ENCODE measurements around the gene GLO1. TPM values are rescaled to one million over a fixed set of nuclear protein-coding genes. Genes with fewer than 3 reads are reported as not detected.
A peak's percentile ranks its signal among the peaks of the same experiment; 100 is the strongest.

The GLO1 gene
- total and polyA plus RNA-seq, 5 donors = 87.0 to 109 (median 88.4) TPM

DNA sequence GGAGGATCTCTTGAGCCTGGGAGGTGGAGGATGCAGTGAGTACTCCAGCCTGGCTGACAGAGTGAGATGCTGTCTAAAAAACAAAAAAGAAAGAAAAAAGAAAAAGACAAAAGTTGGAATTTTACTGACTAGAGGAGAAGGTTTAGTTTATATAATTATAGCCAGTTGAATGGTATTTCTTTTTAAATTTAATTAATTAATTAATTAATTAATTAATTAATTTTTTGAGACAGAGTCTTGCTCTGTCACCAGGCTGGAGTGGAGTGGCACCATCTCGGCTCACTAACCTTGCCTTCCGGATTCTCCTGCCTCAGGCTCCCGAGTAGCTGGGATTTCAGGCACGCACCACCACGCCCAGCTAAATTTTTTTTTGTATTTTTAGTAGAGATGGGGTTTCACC, 20.8 kb upstream of the GLO1 start:
- no peak for ATAC-seq
- WGBS = 96% methylated on average over 5 of the region's 5 CpGs
- intact Hi-C loops (cut with DNase I) = no loop called here
- peaks cover 3% of the 10 kb centered on the region for H3K27me3 ChIP-seq (ENCODE audit: control insufficient read depth, insufficient read depth)
- H3K9me3 ChIP-seq (ENCODE audit: control insufficient read depth, low read length) = no peaks in the 10 kb centered on the region
- H3K27ac ChIP-seq (ENCODE audit: low read length) = no peak overlapping the region
- DNase-seq = no peak
- H3K4me3 ChIP-seq (ENCODE audit: low read length) = no peak overlapping the region
- no peaks in the 10 kb centered on the region for H3K4me1 ChIP-seq (ENCODE audit: control insufficient read depth, insufficient read depth, low read length)

DNA sequence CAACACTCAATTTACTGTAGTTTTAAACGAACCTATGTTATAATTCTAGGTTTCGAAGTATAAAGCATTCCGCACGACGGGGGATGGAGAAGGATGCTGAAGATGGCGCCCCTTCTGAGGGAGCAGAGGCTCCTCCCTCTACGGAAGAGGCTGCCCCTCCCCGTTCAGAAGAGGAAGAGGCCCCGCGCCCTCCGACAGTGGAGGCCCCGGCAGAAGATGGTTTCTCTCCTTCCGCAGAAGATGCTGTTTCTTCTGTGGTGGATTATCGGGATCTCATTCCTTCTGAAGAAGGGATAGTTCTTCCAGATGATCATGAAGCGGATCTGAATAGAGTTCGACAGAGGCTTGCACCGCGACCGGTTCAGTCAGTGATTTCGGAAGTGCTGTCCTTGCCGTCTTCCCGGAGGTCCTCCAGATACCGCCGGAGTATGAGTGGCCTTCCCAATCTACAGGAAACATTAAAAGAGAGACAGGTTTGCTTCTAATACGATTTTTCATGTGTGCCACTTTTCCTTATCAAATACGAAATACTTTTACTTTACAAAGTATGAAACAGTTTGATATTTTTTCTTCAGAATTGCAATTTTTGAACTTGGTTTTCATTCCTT, 19.9 kb upstream of the GLO1 start:
- intact Hi-C loops (cut with DNase I) = no loop called here
- H3K27ac ChIP-seq (ENCODE audit: low read length) = no peak overlapping the region
- no peak overlapping the region for H3K4me3 ChIP-seq (ENCODE audit: low read length)
- DNase-seq (no peak), ATAC-seq (no peak)
- H3K4me1 ChIP-seq (ENCODE audit: control insufficient read depth, insufficient read depth, low read length) = no peaks in the 10 kb centered on the region
- 91% methylated on average over 26 of the region's 26 CpGs for WGBS
- no peaks in the 10 kb centered on the region for H3K9me3 ChIP-seq (ENCODE audit: control insufficient read depth, low read length)
- peaks cover 3% of the 10 kb centered on the region for H3K27me3 ChIP-seq (ENCODE audit: control insufficient read depth, insufficient read depth)

DNA sequence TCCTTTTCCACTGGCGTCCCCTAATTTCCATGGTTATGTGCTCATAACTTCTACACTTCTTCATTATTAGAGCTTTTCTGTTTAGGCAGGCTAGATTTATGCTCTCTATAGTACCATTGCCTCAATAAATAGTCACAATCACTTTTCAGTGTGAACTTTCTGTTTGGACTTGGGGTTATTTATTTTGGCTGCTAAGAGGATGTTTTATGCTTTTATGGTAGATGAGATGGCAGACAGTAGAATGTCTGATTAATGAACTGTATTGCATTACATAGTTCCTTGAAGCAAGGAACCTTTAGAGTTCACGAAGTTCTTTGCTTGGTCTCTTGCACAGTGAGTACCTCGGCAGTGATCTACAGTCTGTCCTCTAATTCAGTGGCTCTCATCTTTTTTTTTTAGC, 19.1 kb upstream of the GLO1 start:
- ATAC-seq (no peak), DNase-seq (no peak)

DNA sequence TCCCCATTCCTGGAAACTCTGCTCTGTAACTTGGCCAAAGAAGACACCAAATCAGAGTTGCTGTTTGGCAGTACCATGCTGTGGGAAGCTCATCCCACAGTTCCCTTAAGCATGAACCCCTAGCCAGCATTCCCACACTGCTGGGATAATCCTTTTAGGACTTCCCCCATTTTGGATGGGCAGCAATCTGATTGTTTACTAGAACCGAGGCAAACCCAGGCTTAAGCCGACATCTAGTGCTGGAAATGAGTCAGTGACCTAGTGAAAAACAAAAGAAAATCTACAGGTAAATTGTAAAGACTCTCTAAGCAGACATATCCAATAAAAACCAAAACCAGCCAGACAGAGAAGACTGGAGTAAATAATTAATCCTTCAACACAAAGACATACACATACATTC, 17.4 kb upstream of the GLO1 start:
- WGBS = 12% methylated on average over 2 of the region's 2 CpGs
- H3K4me1 ChIP-seq (ENCODE audit: control insufficient read depth, insufficient read depth, low read length) = no peaks in the 10 kb centered on the region
- H3K4me3 ChIP-seq (ENCODE audit: low read length) = no peak overlapping the region
- H3K9me3 ChIP-seq (ENCODE audit: control insufficient read depth, low read length) = no peaks in the 10 kb centered on the region
- no peak for ATAC-seq
- peaks cover 3% of the 10 kb centered on the region for H3K27me3 ChIP-seq (ENCODE audit: control insufficient read depth, insufficient read depth)
- no peak for DNase-seq
- H3K27ac ChIP-seq (ENCODE audit: low read length) = no peak overlapping the region
- intact Hi-C loops (cut with DNase I) = no loop called here

More for the DNA sequence above, 19.1 kb upstream of the GLO1 start:
- H3K27ac ChIP-seq (ENCODE audit: low read length) = no peak overlapping the region
- H3K27me3 ChIP-seq (ENCODE audit: control insufficient read depth, insufficient read depth) = peaks cover 3% of the 10 kb centered on the region
- intact Hi-C loops (cut with DNase I) = no loop called here
- H3K9me3 ChIP-seq (ENCODE audit: control insufficient read depth, low read length) = no peaks in the 10 kb centered on the region
- no peaks in the 10 kb centered on the region for H3K4me1 ChIP-seq (ENCODE audit: control insufficient read depth, insufficient read depth, low read length)
- 66% methylated on average over 3 of the region's 3 CpGs for WGBS
- no peak overlapping the region for H3K4me3 ChIP-seq (ENCODE audit: low read length)

DNA sequence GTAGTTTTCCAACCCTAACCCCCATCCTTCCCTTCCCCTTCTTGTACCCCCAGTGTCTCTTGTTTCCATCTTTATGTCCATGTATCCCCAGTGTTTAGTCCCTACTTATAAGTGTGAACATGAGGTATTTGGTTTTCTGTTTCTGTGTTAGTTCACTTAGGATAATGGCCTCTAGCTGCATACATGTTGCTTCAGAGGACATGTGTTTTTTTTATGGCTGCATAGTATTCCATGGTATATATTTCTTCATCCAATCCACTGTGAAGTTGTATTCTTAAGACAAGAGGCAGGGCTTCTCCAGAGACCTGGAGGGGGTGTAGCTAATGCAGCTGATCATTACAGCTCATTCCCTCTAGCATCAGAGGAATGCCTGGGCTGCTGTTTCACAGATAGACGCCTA, 16.4 kb upstream of the GLO1 start:
- intact Hi-C loops (cut with DNase I) = no loop called here
- DNase-seq = no peak
- peaks cover 3% of the 10 kb centered on the region for H3K27me3 ChIP-seq (ENCODE audit: control insufficient read depth, insufficient read depth)
- no peak overlapping the region for H3K4me3 ChIP-seq (ENCODE audit: low read length)
- H3K9me3 ChIP-seq (ENCODE audit: control insufficient read depth, low read length) = no peaks in the 10 kb centered on the region
- H3K27ac ChIP-seq (ENCODE audit: low read length) = no peak overlapping the region
- no peak for ATAC-seq
- no peaks in the 10 kb centered on the region for H3K4me1 ChIP-seq (ENCODE audit: control insufficient read depth, insufficient read depth, low read length)
- WGBS = 88% methylated on average over 1 of the region's 1 CpG

DNA sequence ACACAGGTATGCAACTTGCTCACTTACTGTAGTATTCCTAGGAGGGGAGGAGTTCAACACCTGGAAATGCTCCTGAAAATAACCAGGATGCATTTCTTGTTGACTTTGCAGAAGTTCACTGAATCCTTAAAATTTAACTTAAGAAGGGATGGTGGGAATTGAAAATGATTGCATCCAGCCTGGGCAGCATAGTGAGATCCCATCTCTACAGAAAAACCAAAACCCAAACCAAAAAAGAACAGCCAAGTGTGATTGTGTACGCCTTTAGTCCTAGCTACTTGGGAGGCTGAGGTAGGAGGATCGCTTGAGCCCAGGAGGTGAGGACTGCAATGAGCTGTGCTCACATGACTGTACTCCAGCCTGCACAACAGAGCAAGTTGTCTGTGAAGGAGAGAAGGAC, 13.9 kb upstream of the GLO1 start:
- H3K27me3 ChIP-seq (ENCODE audit: control insufficient read depth, insufficient read depth) = peaks cover 3% of the 10 kb centered on the region
- H3K9me3 ChIP-seq (ENCODE audit: control insufficient read depth, low read length) = no peaks in the 10 kb centered on the region
- no peak overlapping the region for H3K27ac ChIP-seq (ENCODE audit: low read length)
- no peak for ATAC-seq
- no peaks in the 10 kb centered on the region for H3K4me1 ChIP-seq (ENCODE audit: control insufficient read depth, insufficient read depth, low read length)
- 98% methylated on average over 2 of the region's 2 CpGs for WGBS
- intact Hi-C loops (cut with DNase I) = no loop called here
- DNase-seq = no peak
- H3K4me3 ChIP-seq (ENCODE audit: low read length) = no peak overlapping the region

DNA sequence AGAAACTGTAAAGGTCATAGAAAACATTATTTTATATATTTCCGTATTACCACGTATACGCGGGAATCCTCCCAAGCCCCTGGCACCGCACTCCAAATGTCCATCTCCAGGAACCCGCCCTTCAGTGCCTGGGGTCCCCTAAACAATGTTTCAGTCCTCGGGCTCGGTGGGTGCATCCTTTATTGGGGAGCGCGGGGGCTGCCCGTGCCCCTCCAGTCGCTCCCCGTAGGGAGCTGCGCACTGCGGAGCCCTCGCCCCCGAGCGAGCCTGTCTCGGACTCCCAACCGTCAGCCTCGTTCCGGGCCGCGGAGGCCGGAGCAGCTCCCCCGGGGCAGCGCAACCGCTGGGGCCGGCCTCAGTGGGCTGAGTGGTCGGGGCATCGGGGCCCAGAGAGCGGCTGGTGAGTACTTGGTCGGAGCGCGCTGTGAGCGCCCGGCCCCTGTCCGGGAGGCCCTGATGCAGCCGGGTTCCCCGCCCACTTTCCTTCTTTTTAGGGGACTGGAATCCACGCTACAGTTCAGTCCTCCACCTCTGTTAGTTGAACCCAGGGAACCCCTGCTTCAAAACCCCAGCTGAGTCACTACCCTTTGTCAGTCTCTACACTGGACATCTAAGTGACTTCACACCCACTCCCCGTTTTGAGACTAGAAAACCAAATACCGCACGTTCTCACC, 12.2 kb upstream of the GLO1 start, which contains the start of gene DNAH8:
Gene DNAH8, plus strand, starts transcription at position 296 of the 674 bp plus-strand sequence. CDS start 7,499 bp downstream, outside the sequence.
- intact Hi-C loops (cut with DNase I) = no loop called here
- ATAC-seq (peak; percentile 36 to 57), DNase-seq (peak in 2 of 3 donors; percentile 48 to 58)
- Histone ChIP-seq H3K27me3 (ENCODE audit: control insufficient read depth, insufficient read depth) (peaks cover 3% of the 10 kb centered on the region), H3K4me3 (ENCODE audit: low read length) (peak within 1 kb of the TSS; percentile 38), H3K4me1 (ENCODE audit: control insufficient read depth, insufficient read depth, low read length) (no peaks in the 10 kb centered on the region), H3K27ac (ENCODE audit: low read length) (no peak within 1 kb of the TSS), H3K9me3 (ENCODE audit: control insufficient read depth, low read length) (no peaks in the 10 kb centered on the region)
- 5% methylated on average over 44 of the region's 44 CpGs for WGBS

DNA sequence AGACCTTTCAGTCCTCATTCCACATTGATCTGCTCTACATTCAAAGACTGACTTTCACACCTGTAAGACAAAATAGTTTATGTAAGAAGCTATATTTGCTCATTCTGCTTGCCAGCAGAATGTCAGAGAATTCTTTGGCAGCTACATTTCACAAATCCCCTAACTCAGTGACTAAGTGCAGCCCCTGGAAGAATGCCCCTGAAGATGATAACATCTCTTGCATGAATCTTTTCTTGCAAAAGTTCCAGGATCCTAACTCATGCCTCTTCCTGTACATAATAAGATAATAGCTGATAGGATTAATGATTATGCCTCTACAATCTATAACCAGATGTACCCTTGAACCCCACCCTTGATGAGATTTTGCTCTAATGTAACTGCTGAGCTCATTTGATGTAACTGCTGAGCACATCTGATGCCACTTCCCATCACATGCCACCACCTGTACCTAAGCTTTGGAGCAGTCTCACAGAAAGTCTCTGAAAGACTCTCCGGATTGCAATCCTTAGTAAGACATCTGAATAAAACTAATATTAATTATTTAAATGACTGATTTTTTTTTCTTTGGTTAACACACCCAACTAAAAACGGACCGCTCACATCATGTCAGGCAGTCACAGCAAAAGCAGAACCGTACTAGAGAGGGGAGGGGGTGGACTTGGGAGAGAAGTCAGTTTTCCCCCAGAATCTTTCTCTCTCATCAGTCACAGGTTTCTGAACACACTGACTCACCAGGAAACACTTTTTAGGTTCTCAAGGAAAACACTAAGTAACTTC, 11.5 kb upstream of the GLO1 start:
- DNase-seq (no peak), ATAC-seq (no peak)
- H3K4me3 ChIP-seq (ENCODE audit: low read length) = peak overlapping the region; percentile 38
- no peaks in the 10 kb centered on the region for H3K9me3 ChIP-seq (ENCODE audit: control insufficient read depth, low read length)
- no peak overlapping the region for H3K27ac ChIP-seq (ENCODE audit: low read length)
- intact Hi-C loops (cut with DNase I) = no loop called here
- no peaks in the 10 kb centered on the region for H3K27me3 ChIP-seq (ENCODE audit: control insufficient read depth, insufficient read depth)
- 30% methylated on average over 4 of the region's 4 CpGs for WGBS
- H3K4me1 ChIP-seq (ENCODE audit: control insufficient read depth, insufficient read depth, low read length) = no peaks in the 10 kb centered on the region

DNA sequence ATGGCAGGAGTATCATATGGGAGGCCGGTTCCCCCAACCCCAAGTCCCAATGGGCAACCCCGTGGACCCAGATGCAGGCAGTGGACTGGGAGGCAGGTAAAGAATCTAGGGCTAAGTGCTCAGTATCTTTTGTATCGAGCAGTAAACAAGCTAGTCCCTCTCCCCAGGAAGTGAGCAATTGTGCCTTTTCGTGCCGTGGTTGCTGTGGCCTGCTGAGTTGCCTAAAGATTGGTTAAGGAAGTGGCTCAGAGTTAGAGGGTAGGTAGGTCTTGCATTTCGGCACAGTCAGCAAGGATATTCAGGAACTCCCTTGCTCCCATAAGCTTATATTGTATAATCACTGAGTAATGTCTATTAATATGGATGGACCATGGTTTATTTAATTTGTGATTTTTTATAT, 10.9 kb upstream of the GLO1 start:
- H3K4me3 ChIP-seq (ENCODE audit: low read length) = no peak overlapping the region
- no peak for ATAC-seq
- no peak for DNase-seq
- intact Hi-C loops (cut with DNase I) = no loop called here
- no peak overlapping the region for H3K27ac ChIP-seq (ENCODE audit: low read length)
- H3K9me3 ChIP-seq (ENCODE audit: control insufficient read depth, low read length) = no peaks in the 10 kb centered on the region
- WGBS = 67% methylated on average over 6 of the region's 6 CpGs
- no peaks in the 10 kb centered on the region for H3K27me3 ChIP-seq (ENCODE audit: control insufficient read depth, insufficient read depth)
- H3K4me1 ChIP-seq (ENCODE audit: control insufficient read depth, insufficient read depth, low read length) = no peaks in the 10 kb centered on the region

DNA sequence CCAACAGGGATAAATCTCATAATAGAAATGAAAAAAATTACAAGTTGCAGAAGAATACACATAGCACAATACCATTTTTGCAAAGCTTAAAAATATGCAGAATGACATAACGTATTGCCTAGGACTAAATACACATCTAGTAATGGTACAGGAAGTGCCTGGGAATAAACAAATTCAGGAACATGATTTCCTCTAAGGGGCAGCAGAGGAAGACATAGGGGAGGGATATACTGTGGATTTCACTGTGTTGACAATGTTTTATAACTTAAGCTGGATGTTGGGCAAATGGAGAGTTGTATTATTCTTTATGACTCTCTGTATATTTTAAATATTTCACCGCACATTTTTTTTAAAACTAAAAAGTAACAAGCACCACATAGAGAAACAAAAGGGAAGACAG, 5.6 kb upstream of the GLO1 start:
- Histone ChIP-seq H3K9me3 (ENCODE audit: control insufficient read depth, low read length) (no peaks in the 10 kb centered on the region), H3K27ac (ENCODE audit: low read length) (no peak overlapping the region), H3K27me3 (ENCODE audit: control insufficient read depth, insufficient read depth) (no peaks in the 10 kb centered on the region), H3K4me1 (ENCODE audit: control insufficient read depth, insufficient read depth, low read length) (no peaks in the 10 kb centered on the region), H3K4me3 (ENCODE audit: low read length) (no peak overlapping the region)
- no peak for DNase-seq
- no peak for ATAC-seq
- 46% methylated on average over 2 of the region's 2 CpGs for WGBS
- intact Hi-C loops (cut with DNase I) = no loop called here

DNA sequence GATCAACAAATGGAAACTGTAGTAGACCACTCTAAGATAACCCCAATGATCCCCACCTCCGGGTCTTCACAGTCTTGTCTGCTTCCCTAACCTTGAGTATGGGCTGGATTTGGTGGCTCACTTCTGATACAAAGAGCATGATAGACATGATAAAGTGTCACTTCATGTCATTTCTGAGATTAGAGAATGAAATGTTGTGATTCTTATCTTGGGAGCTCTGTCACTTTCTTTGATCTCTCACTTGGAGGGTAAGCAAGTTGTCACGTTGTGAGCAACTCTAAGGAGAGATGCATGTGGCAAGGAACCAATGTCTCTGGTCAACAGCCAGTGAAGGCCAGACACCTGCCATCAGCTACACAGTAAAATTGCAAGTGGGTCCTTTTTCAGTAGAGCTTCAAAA, 3.0 kb upstream of the GLO1 start:
- Histone ChIP-seq H3K4me1 (ENCODE audit: control insufficient read depth, insufficient read depth, low read length) (no peaks in the 10 kb centered on the region), H3K9me3 (ENCODE audit: control insufficient read depth, low read length) (no peaks in the 10 kb centered on the region), H3K4me3 (ENCODE audit: low read length) (no peak overlapping the region), H3K27ac (ENCODE audit: low read length) (no peak overlapping the region), H3K27me3 (ENCODE audit: control insufficient read depth, insufficient read depth) (no peaks in the 10 kb centered on the region)
- WGBS = 51% methylated on average over 2 of the region's 2 CpGs
- DNase-seq (no peak), ATAC-seq (no peak)
- intact Hi-C loops (cut with DNase I) = no loop called here

Measured in right cardiac atrium (tissue), 5 donors.